CD4-positive, alpha-beta T cell treated with Interleukin-6 at 100 ng/mL for 8 hours (primary cell): ENCODE data around the gene SMAD3.

Experiments used
- DNase-seq: peaks from one replicate; pipeline ENCODE4 v3.0.0-alpha.2; 2020; ENCODE audit warnings: mixed read lengths, low spot score

Gene SMAD3

DNA sequence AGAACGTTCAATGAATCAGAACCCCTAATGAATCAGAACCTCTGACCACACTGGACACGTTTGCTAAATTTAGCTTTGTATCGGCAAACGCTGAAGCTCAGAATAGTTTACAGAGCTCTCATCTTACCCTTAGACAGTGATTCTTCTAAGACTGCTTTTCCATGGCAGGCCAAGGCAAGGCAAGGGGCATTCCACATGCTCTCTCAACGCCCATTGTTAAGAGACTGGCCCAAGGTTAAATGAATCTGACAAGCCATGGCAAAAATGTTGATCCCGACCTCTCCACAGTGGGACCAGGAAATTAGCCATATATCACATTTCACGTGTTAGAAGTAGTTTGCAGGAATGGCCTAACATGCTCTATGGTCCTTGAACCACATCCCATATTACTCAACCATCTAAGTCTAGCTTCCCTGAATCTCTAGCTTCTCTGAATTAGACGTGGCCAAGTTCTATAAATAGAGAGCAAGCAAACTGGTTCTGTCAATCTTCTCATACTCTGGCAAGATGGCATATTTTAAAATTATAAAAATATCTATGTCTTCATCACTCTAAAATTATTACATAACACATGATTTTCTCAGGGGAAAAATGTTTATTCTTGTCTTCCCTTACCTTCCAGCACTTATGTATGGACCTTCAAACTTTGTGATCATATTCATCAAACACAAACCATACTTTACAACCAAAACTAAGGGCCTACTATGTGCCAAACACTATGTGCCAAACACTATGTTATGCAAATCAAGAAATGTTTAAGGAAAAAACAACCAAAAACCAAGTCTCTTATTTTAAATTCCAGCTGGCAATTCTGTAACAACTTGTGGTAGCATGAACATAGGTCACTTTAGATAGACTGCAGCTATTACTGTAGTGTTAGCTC is 134.7 kb downstream of the SMAD3 start:
- no peak for DNase-seq

DNA sequence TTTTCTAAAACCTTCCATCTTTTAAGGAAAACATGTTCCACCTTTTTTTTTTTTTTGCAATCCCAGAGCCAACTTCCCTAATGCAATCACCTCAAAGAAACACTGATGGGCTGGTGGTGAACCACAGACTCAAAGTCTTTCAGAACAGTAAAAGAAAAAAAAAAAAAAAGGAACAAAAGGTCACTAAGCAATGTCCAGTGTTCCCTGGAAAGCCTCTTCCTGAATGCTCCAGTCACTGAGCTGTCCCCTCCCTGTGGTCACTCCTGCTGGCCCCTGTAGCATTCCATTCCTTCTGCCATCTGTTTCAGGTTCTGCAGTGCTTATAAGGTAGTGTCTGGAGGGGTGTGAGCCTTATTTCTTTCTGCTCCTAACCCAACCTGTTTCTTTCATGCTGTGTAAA is 135.7 kb downstream of the SMAD3 start:
- DNase-seq: no peak

DNA sequence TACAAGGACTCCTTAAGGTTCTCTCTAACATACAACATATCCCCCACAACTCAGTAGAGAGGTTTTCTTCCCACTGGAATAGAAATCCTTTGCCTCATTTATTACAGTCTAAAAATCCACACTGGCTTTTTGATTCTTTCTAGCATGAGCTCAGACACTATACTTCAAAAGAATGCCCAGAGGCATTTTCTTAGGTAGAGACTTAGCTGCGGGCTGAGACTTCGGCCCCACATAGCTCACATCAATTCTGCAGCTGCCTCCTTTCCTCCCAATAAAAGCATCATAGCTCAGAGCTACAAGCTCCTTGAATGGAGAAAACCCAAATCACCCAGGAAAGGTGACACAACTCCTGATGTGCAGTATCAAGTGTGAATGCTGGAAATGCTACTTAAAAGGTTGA is 136.7 kb downstream of the SMAD3 start:
- no peak for DNase-seq

DNA sequence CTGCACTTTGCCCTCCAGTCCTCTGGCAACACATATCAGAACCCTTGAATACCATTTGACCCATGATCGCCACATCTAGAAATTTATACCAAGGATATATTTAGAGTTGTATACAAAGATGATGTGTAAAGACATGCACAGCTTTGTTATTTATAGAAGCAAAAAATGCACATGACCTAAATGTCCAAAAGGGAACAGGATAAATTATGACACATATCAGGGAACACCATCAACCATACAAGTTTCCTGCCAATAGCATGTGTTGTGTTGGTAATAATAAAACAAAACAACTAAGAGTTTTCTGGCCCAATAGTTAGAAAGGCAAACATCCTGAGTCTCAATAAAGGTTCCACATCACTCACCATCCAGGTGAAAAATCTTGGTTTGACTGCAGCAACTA is 137.6 kb downstream of the SMAD3 start:
- no peak for DNase-seq

DNA sequence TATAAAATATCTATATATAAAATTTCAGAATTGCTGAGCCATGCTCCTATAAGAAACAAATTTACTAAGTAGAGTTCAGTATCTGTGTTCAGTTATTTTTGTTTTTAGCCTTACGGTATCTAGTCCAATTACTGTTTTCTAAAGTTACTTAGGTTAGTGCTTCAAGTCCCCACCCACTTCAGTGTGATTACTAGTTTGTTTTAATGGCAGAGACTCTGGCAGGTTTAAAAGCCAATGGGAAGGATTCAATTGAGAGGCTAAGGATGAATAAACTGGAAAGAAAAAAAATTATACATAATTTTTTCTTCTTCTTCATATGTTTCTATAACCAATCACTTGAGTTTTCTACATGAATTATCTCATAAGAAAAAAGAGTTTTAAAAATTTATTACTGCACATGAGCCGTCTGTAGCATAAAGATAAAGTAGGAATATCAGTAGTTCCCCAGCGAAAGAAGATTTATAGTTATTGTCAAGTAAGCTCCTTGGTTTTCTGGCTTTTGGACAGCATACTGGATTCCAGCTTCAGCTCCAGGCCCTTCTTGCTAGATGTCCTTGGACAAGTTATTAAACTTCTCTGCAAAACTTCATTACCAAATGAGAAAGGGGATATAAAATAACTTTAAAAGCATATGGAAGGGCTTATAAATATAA is 142.3 kb downstream of the SMAD3 start:
- no peak for DNase-seq

DNA sequence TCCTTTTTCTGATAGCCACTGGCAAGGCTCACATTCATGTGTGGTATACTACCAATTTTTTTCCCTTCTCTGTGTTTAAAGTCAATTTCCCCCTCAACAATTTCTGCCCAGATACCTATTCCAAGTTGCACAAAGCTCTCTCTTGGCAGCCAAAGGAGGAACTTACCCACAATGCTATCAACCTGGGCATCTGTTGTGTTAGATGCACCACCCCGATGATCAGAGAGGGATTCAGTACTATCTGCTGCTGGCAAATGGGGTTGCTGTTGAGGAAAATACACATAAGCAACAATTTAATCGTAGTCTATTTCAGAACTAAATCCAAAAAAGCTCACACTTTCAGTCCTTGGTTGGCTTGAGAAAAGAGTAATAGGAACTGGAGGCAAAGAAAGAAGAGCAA is 143.0 kb downstream of the SMAD3 start:
- no peak for DNase-seq

DNA sequence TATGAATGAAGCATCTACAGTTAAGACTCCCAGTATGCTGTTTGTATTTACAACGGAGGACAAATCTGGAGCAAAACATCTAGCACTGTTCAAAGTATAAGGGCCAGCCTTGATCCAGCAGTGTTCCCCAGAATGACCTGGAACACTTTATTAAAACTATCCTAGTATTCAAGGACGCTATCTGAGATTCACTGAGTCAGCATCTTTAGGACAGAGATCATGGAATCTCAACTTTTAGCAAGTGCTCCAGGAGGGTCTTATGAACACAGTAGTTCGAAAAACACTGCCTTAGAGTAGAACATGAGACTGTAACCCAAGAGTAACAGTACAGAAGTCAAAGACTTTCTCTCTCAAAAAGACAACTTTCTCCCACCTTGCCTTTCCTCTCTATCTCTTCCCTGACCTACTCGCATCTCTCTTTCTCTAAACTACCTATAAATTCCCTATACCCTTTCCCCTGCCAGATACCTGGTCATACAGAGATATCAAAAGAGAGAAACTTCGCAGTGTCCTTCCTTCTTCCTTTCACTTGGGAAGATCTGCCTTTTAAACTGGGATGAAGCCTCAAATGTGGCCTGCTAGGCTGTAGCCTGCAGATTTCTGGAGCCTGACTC is 145.3 kb downstream of the SMAD3 start:
- DNase-seq: no peak

DNA sequence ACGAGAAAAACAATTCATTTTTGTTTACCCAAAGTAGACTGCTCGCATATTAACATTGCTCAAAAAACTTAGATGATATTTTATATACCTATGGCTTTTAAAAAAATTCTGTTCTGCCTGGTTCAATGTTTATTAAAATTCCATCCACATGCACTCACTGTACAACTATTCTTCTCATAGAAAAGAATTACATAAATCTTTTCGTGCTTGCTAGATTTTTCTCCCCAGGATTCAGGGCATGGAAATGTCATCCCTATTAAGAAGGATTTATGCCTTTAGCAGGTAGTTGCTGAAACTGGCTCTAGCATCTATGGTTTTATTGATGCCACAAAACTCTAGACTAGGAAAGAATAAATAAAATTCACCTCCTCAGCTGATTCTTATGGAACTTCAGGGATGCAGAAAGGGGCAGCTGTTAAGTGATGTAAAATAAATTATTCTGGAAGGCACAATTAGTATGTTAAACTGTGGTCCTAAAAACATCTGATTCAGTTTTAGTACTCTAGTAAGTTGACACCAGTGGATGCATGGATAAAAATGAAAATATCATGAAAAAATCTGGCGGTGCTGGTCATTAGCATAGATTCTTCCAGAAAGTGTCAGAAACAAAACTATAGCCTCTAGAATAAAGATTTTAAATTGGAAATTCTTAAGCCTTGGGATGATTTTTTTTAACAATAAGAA is 147.4 kb downstream of the SMAD3 start:
- DNase-seq: no peak

DNA sequence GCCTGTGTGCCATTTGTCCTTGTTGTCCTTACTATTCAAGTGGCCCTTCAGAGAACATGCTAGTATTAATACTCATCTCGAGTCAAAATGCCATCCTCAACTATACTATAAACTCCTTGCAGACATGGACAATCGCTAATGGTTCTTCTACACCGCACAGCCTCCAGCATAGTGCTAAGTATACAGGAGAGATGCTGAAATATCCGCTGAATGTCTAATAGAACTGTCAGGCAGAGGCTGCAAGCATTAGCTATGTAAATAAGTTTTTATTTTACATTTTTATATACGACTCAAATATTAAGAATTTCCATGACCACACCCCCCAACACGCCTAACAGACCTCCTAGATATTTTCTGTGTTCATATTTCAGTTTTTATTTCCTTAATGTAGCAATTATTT is 149.7 kb downstream of the SMAD3 start:
- DNase-seq: no peak

DNA sequence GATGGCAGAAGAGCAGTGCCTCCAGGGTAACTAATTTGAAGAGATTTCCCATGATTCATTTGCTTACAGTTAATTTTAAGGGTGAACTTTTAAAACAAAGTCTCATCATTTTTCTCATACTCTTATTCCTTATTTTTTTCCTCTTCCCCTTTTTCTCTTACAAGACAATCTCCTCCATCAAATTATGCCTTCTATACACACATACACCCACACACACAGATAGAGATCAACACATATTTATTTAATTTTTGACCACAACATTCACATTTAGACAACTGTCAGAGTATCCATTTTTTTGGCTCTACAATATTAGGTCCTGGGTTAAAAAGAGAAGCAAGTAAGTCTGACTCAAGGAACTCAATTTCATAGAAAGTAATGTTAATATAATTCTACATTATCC is 151.5 kb downstream of the SMAD3 start:
- DNase-seq: no peak

DNA sequence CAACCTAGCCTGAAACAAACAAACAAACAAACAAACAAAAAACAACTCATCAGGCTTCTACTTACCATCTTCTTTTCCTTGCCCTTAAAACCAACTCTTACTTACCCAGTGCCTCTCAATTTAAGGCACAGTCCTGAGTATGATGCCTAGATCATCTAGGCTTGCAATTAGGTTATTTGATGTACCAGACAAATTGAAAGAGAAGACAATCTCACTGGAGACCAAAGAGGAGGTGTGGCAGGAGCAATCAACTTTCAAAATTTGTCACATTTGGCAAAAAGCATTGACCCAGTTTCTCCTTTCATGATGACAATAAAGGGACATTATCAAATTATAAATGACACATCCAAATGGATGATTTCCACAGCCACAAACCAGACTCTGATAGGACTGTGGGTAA is 153.0 kb downstream of the SMAD3 start:
- no peak for DNase-seq

DNA sequence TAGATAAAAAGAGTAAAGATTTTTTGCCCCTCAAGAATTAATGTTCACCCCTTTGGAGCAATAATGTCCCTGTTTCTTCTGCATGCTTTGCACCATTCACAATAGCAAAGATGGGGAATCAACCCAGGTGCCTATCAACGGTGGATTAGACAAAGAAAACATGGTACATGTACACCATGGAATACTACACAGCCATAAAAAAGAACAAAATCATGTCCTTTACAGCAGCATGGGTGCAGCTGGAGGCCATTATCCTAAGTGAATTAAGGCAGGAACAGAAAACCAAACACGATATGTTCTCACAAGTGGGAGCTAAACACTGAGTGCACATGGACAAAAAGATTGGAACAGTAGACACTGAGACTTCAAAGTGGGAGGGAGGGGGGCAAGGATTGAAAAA is 153.9 kb downstream of the SMAD3 start:
- no peak for DNase-seq

DNA sequence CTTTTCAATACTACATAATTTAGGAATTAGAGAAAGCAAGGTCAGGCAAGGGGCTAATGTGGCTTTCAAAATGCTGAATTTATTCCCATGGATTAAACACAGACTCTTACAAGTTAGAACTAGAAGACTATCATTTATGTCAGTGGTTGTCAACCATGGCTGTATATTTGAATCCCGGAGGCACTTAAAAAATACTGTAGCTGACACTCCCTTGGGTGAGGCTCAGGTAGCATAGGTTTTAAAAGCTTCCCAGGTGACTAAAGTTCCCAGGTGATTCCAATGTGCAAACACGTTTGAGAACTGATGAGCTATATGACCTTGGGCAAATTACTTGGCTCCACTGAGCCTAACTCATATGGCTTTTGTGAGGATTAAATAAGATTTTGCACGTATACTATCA is 159.5 kb downstream of the SMAD3 start:
- no peak for DNase-seq

DNA sequence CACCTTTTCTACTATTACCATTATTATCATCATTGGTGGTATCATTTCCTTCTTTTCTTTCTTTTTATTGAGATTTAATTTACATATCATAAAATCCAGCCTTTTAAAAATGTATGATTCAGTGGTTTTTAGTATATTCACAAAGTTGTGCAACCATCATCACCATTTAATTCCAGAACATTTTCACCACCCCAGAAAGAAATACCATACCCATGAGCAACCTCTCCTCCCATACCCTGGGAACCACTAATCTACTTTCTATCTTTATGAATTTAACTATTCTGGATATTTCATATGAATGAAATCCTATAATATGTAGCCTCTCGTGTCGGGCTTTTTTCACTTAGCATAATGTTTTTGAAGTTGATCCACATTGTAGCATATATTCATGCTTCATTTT is 159.9 kb downstream of the SMAD3 start:
- no peak for DNase-seq

DNA sequence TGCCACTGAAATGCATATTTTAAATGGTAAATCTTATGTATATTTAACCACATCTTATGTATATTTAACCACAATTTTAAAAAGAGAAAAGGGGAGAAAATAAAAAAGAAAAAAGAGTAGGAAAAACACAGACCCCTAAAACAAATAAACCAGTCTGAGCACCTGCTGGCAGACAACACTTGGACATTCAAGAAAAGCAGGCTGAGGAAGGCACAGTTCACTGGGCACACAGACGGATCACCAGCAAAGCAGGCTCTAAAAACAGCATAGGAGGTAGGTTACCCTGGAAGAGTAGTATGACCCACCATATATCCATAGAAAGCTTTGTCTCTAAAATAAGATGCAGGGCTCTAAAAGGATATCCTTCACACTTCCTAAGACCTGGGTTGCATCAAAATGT is 162.0 kb downstream of the SMAD3 start:
- no peak for DNase-seq

DNA sequence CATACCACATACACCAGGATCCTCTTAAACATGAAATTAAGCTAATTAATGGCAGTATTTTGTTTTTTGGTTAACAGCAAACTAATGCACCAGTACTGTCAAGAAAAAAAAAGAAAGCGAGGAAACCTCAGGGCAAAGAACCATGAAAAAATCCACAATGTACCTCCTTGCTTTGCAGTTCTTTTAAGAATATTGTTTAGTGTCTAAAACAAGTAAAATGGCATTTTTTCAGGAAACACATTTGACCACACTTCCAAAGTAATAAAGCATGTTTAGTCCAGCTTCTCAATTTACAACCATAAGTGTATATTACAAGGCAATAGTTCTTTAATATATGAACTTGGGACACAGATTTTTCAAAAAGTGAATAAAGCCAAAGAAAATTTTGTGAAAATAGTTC is 162.4 kb downstream of the SMAD3 start:
- no peak for DNase-seq

DNA sequence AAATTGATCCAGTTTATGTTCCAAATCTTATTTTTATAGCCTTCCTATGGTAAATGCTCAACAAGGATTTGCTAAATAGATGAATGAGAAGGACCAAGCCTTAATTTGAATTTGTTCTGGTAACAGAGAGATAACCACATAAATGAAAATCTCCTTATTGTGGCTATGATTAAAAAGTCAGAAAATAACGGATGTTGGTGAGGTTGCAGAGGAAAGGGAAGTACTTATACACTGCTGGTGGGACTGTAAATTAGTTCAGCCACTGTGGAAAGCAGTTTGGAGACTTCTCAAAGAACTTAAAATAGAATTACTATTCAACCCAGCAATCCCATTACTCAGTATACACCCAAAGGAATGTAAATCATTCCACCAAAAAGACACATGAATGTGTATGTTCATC is 162.9 kb downstream of the SMAD3 start:
- no peak for DNase-seq

DNA sequence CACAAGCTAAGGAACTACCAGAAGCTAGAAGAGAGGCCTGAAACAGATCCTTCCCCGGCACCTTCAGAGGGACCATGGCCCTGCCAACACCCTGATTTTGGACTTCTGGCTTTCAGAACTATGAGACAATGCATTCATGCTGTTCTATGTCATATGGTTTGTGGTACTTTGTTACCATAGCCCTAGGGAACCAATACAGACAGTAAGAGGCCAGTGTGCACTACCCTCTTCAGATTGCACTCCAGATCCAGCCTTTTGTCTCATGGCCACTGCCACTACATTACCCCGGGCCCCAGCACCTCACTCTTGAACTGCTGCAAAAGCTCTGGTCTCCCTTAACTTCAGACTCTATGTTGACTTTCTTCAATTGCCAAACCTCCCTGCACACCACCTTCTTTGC is 165.1 kb downstream of the SMAD3 start:
- no peak for DNase-seq

DNA sequence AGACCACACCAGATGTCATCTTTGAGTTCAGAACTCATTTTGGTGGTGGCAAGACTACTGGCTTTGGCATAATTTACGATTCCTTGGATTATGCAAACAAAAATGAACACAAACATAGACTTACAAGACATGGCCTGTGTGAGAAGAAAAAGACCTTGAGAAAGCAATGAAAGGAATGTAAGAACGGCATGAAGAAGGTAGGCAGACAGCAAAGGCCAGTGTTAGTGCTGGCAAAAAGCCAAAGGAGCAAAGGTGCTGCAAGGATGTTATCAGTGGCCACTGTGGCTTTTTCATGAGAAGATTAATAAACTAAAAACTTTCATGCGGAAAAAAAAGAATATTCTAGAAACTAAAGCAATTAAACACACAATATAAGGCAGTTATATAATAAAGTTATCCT is 167.2 kb downstream of the SMAD3 start:
- DNase-seq: no peak

DNA sequence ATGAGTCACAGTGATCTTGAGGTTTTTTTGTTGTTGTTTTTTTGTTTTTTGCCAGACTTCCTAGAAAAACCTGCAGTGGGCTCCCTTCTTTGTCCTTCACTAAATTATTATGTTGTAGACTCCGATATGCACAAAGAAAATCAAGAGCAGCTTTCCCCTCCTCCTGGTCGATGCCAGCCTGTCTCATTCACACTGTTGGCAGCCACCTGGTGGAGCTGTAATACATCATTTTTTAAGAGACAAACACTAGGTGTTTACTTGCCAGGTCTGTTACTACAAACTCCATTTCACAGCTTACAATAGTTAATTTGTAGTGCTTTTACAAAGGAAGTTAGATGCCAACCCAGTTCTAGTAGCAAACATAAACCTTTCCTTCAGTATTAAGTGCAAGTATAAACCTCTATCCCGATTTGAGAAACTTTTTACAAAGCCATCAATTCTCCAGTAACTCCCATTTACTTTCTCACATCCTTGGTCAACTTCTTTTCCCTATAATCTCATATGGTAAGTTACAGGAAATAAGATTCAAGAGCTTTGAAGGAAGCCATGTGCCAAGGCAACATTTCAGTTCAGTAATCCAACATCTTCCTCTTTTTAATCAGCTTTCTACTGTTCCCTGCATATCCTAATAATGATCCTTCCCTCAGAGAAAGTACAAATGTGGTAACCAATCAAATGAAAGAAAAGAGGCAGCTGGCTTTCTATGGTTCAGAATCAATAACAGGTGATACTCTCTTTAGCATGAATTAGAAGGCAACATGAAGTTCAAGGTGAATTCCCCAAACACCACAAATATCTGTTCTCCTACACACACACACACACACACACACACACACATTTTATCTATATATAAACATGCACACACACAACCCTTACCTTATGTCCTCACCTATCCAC is 175.1 kb downstream of the SMAD3 start:
- DNase-seq: peak; percentile 41

DNA sequence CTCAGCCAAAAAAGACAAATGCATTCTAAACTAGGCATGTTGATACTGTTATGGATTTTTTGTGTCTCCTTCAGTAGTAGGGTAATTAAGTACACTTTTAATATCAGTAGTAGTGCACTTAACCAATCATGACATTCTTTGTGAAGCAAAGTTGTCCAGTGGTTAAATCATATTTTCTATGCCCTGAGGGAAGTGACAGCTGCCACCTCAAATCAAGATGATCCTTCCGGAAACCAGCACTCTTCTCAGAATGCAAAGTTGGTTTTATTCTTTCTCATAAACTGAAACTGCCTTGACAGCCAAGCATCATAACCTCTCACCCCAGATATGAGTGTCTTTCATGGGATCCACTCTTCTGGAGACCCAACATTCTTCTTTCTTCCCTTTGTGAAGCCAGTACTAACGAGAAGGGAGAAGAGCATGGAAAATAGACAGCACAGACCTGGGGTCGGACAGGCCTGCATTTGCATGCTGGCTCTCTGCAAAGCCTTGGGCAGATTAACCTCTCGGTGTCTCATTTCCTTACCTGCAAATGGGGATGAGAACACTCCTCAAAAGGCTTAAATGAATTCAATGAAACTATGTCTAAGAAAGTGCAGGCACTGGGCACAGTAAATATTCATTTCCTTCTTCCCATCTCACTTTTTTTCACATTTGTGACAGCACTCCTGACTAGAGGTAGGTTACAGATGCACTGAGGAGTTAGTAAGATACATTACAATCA is 175.9 kb downstream of the SMAD3 start:
- DNase-seq: peak; percentile 15
